Mesangial cell (primary cell): ENCODE data around the gene LMO7. TPM values are rescaled to one million over a fixed set of nuclear protein-coding genes. Genes with fewer than 3 reads are reported as not detected.

Experiments used
- total RNA-seq: library from RNA; depleted of rRNA; stranded (reverse); fragments of >200 nt; gene quantifications from 2 replicates; pipeline ENCODE4 v1.2.3, GENCODE V29; 2015

The LMO7 gene
- 64.7 and 65.7 TPM in 2 replicates for total RNA-seq

GRCh38 chr13:75635828-75636435 is at the start of gene LMO7:
TSS of gene LMO7 (plus strand) at chr13:75636330. CDS start at chr13:75636658, 328 bp downstream.

Other genes starting within 250 kb of the LMO7 start
- gene TBC1D4, start 154.2 kb upstream of the LMO7 start, total RNA-seq, result 14.8 and 33.7 TPM in 2 replicates
- gene COMMD6, start 98.5 kb upstream of the LMO7 start, total RNA-seq, result 18.4 and 41.6 TPM in 2 replicates
- 23.8 and 71.7 TPM in 2 replicates for gene UCHL3, start 86.5 kb upstream of the LMO7 start, total RNA-seq